GM13976 (cell line): ENCODE measurements around the gene AZGP1.

Source experiments
- DNase-seq: peaks from one replicate; pipeline ENCODE4 v3.0.0; 2012; ENCODE audit warnings: low spot score
- in situ Hi-C: fragments of 300-500 bp; cut with MboI; formaldehyde crosslinking; loops from one replicate; pipeline ENCODE4 v1.12.0; 2022; ENCODE audit warnings: low sequenced_read_pairs, mixed read lengths, inconsistent platforms; ENCODE audit not compliant: unreplicated experiment
- TF ChIP-seq, protein P1 (sequence below): IDR thresholded peaks from 2 replicates; pipeline ENCODE4 v1.5.1; 2012; ENCODE audit warnings: borderline replicate concordance, mild to moderate bottlenecking; ENCODE audit not compliant: insufficient read depth; ENCODE audit errors: extremely low read depth, missing control alignments, control extremely low read depth

Gene AZGP1

GRCh38 chr7:99919814-99920112 is 56.1 kb downstream of the AZGP1 start:
- in situ Hi-C loops = loop anchor here (10.0 kb wide), 1 partner anchor 65 kb away; no protein-coding TSS in a partner anchor
- no peak for DNase-seq
- TF ChIP-seq, protein P1, sequence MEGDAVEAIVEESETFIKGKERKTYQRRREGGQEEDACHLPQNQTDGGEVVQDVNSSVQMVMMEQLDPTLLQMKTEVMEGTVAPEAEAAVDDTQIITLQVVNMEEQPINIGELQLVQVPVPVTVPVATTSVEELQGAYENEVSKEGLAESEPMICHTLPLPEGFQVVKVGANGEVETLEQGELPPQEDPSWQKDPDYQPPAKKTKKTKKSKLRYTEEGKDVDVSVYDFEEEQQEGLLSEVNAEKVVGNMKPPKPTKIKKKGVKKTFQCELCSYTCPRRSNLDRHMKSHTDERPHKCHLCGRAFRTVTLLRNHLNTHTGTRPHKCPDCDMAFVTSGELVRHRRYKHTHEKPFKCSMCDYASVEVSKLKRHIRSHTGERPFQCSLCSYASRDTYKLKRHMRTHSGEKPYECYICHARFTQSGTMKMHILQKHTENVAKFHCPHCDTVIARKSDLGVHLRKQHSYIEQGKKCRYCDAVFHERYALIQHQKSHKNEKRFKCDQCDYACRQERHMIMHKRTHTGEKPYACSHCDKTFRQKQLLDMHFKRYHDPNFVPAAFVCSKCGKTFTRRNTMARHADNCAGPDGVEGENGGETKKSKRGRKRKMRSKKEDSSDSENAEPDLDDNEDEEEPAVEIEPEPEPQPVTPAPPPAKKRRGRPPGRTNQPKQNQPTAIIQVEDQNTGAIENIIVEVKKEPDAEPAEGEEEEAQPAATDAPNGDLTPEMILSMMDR = no peak

DNA sequence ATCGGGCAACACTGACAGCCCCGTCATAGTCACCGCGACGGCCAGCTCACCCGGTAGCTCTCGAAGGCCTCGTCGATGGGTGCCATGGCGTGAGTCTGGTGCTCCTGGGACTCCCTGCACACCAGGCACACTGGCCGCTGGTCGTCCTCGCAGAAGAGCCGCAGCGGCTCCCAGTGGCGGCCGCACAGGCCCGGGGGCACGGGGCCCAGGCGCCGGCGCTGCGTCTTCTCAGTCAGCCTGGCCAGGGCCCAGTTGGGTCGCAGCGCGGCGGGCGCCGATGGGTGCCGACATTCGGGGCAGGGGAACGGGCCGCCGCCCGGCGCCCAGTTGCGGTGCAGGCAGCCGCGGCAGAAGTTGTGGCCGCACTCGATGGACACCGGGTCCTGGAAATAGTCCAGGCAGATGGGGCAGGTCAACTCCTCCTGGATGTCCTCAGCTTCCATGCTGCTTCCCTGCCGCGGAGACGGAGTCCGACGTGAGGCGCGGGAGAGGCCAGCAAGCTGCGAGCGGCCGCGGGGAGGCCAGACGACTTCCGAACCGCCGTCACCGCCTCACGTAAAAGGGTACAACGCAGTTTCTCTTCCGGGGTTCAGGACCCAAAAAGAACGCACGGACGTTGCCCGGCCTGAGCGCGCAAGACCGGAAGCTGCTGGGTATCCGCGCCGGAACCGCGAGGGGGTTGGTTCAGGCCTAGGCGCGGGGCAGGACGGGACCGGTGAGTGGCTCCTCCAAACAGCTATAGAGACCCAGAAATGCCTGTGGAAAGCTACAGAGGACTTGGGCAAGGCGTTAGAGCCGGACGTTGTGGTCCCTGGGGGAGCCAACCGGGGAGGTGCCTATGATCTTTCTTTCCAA is 56.6 kb downstream of the AZGP1 start, which contains the start of gene TRIM4:
Gene TRIM4, minus strand, starts transcription at position 572 of the 855 bp plus-strand sequence. Its CDS starts 129 bp downstream, at position 443.
- TF ChIP-seq, protein P1 = no peak
- DNase-seq = peak; percentile 96
- in situ Hi-C loops = loop anchor here (10.0 kb wide), 1 partner anchor 66 kb away; no protein-coding TSS in a partner anchor
